KMS-11 (cell line): Measurements from ENCODE around the gene POLE3.
A peak's percentile ranks its signal among the peaks of the same experiment; 100 is the strongest.
"Not testable (repeated sequence)": the region's sequence is repeated elsewhere in the genome, so short reads cannot be mapped to it uniquely, and the experiment has no call there.

Source experiments
- H2AFZ ChIP-seq: fragments of 200-600 bp; sonication (generic); 2 replicates; pipeline ENCODE4 v1.6.1; 2016; ENCODE audit warnings: antibody characterized with exemption, mixed run types, low read depth
- H3K27ac ChIP-seq: fragments of 200-600 bp; sonication (generic); 2 replicates; pipeline ENCODE4 v1.6.1; 2016; ENCODE audit warnings: mild to moderate bottlenecking, mixed run types
- H3K27me3 ChIP-seq: fragments of 200-600 bp; sonication (generic); 2 replicates; pipeline ENCODE4 v1.6.1; 2017; ENCODE audit warnings: mild to moderate bottlenecking, low read depth, mixed run types, moderate library complexity; ENCODE audit not compliant: insufficient read depth
- H3K36me3 ChIP-seq: fragments of 200-600 bp; sonication (generic); 2 replicates; pipeline ENCODE4 v1.6.1; 2017; ENCODE audit warnings: mild to moderate bottlenecking, mixed run types; ENCODE audit not compliant: insufficient read depth
- H3K4me1 ChIP-seq: fragments of 200-600 bp; sonication (generic); 2 replicates; pipeline ENCODE4 v1.6.1; 2016; ENCODE audit warnings: mild to moderate bottlenecking, low read depth, mixed run types; ENCODE audit not compliant: poor library complexity, severe bottlenecking
- H3K4me2 ChIP-seq: fragments of 200-600 bp; sonication (generic); 2 replicates; pipeline ENCODE4 v1.7.0; 2016; ENCODE audit warnings: mild to moderate bottlenecking, mixed run types
- H3K4me3 ChIP-seq: fragments of 200-600 bp; sonication (generic); IDR thresholded peaks from 2 replicates; pipeline ENCODE4 v1.6.1; 2017; ENCODE audit warnings: low read depth, low read length, mixed read lengths; ENCODE audit not compliant: insufficient read depth
- H3K79me2 ChIP-seq: fragments of 200-600 bp; sonication (generic); 2 replicates; pipeline ENCODE4 v1.6.1; 2016; ENCODE audit warnings: low read depth, mixed run types; ENCODE audit not compliant: insufficient read depth
- H3K9ac ChIP-seq: fragments of 200-600 bp; sonication (generic); 2 replicates; pipeline ENCODE4 v1.6.1; 2016; ENCODE audit warnings: mild to moderate bottlenecking, mixed run types
- H4K20me1 ChIP-seq: fragments of 200-600 bp; sonication (generic); 2 replicates; pipeline ENCODE4 v1.6.1; 2016; ENCODE audit warnings: mild to moderate bottlenecking, mixed run types; ENCODE audit not compliant: insufficient read depth
- CTCF ChIP-seq: fragments of 200-600 bp; sonication (generic); conservative IDR thresholded peaks from 2 replicates; pipeline ENCODE4 v1.6.1; 2017; ENCODE audit warnings: low read depth, mild to moderate bottlenecking, antibody characterized with exemption, low read length, moderate library complexity, mixed read lengths

The POLE3 gene

GRCh38 chr9:113381909-113382411 is 28.5 kb downstream of the POLE3 start:
- Histone ChIP-seq H3K9ac (no peak overlapping the region), H3K4me2 (no peak overlapping the region)

GRCh38 chr9:113381441-113381840 is 29.0 kb downstream of the POLE3 start:
- H2AFZ ChIP-seq, result 0 out of 2 replicates have a peak overlapping the region, but pooled peaks have one; percentile 34
- H3K4me1 ChIP-seq, result peaks cover 27% of the 10 kb centered on the region
- H3K4me2 ChIP-seq, H3K4me3 ChIP-seq, H4K20me1 ChIP-seq, H3K79me2 ChIP-seq, H3K36me3 ChIP-seq, H3K9ac ChIP-seq, H3K27me3 ChIP-seq, H3K27ac ChIP-seq: not testable (repeated sequence)

More at GRCh38 chr9:113381909-113382411, 28.5 kb downstream of the POLE3 start:
- peaks cover 27% of the 10 kb centered on the region for H3K4me1 ChIP-seq
- TF ChIP-seq CTCF, result no peak
- no peaks in the 10 kb centered on the region for H3K27me3 ChIP-seq
- no peaks in the 10 kb centered on the region for H3K79me2 ChIP-seq
- H3K27ac ChIP-seq, result no peak overlapping the region
- no peak overlapping the region for H2AFZ ChIP-seq
- no peak overlapping the region for H3K4me3 ChIP-seq
- H4K20me1 ChIP-seq, result no peaks in the 10 kb centered on the region
- H3K36me3 ChIP-seq, result no peaks in the 10 kb centered on the region

- no peak for TF ChIP-seq CTCF
- Histone ChIP-seq H3K27ac (peak overlapping the region; percentile 56), H3K79me2 (no peaks in the 10 kb centered on the region), H4K20me1 (no peaks in the 10 kb centered on the region), H3K36me3 (no peaks in the 10 kb centered on the region), H3K9ac (no peak overlapping the region; the same call in 1 of the 2 replicates), H3K4me2 (peak overlapping the region; percentile 72), H2AFZ (peak overlapping the region; percentile 85), H3K4me3 (no peak overlapping the region), H3K4me1 (peaks cover 27% of the 10 kb centered on the region), H3K27me3 (no peaks in the 10 kb centered on the region)
Observed at GRCh38 chr9:113380869-113381378, 29.6 kb downstream of the POLE3 start.

GRCh38 chr9:113379829-113380210 is 30.7 kb downstream of the POLE3 start:
- H2AFZ ChIP-seq, H4K20me1 ChIP-seq, H3K36me3 ChIP-seq, H3K27me3 ChIP-seq, H3K27ac ChIP-seq, H3K9ac ChIP-seq, H3K4me2 ChIP-seq, H3K79me2 ChIP-seq, H3K4me3 ChIP-seq: not testable (repeated sequence)
- H3K4me1 ChIP-seq, result peaks cover 34% of the 10 kb centered on the region

- H3K4me1 ChIP-seq, result peaks cover 34% of the 10 kb centered on the region
- not testable (repeated sequence) for H3K36me3 ChIP-seq, H3K4me2 ChIP-seq, H3K79me2 ChIP-seq, H3K27ac ChIP-seq, H3K9ac ChIP-seq, H4K20me1 ChIP-seq, H3K27me3 ChIP-seq, H3K4me3 ChIP-seq, H2AFZ ChIP-seq
Observed at GRCh38 chr9:113379094-113379828, 31.2 kb downstream of the POLE3 start.
